Testis (tissue), 3 donors: Measurements from ENCODE around the gene NAPB. TPM values are rescaled to one million over a fixed set of nuclear protein-coding genes. Genes with fewer than 3 reads are reported as not detected.
A peak's percentile ranks its signal among the peaks of the same experiment; 100 is the strongest.

Source experiments
- DNase-seq: peaks from one replicate; pipeline ENCODE4 v3.0.0-alpha.2; 2019
- H3K27ac ChIP-seq, 2 donors: fragments of 200-600 bp; sonication (generic); one replicate each; pipeline ENCODE4 v1.5.1; 2019
- H3K27me3 ChIP-seq: fragments of 200-600 bp; sonication (generic); one replicate; pipeline ENCODE4 v1.5.1; 2019
- H3K36me3 ChIP-seq: fragments of 200-600 bp; sonication (generic); one replicate; pipeline ENCODE4 v1.5.1; 2017; ENCODE audit warnings: low read depth; ENCODE audit errors: missing control alignments
- H3K4me1 ChIP-seq: fragments of 200-600 bp; sonication (generic); one replicate; pipeline ENCODE4 v1.5.1; 2019
- H3K4me3 ChIP-seq, 2 donors: fragments of 200-600 bp; sonication (generic); one replicate each; pipeline ENCODE4 v1.5.1; 2017 to 2019
- H3K9me3 ChIP-seq: fragments of 200-600 bp; sonication (generic); one replicate; pipeline ENCODE4 v1.5.1; 2017
- POLR2A ChIP-seq: fragments of 450-650 bp; IDR thresholded peaks from one replicate; pipeline ENCODE4 v1.6.1; 2017; ENCODE audit warnings: antibody characterized with exemption, mild to moderate bottlenecking, moderate library complexity
- whole genome bisulfite sequencing, 2 donors: methylation state at CpG; one replicate each; pipeline ENCODE4 v1.1.5; 2018; 5-methylcytosine and 5-hydroxymethylcytosine counted together
- intact Hi-C: fragments of 100-400 bp; cut with DNase I; formaldehyde crosslinking; loops from one replicate; pipeline ENCODE4 v1.15.1; 2023; ENCODE audit warnings: low total_unique reads
- polyA plus RNA-seq: library from polyadenylated mRNA; stranded (reverse); fragments of 350-450 nt; fragmentation: Illumina TruSeq; extraction: RNeasy Lipid Tissue Mini Kit (QIAGEN cat#74804); gene quantifications from one replicate; pipeline ENCODE4 v1.2.3, GENCODE V29; 2014; ENCODE audit warnings: low read depth, low replicate concordance; ENCODE audit not compliant: insufficient read depth
- total RNA-seq, 2 donors: library from RNA; depleted of rRNA; stranded (reverse); fragments of >200 nt; gene quantifications; one replicate each; pipeline ENCODE4 v1.2.3, GENCODE V29; 2016
- TF ChIP-seq, protein P1 (sequence below), 3 experiments: fragments of 450-650 bp in 2 of 3; fragments of 200-600 bp in 1 of 3; sonication (generic) in 1 of 3; IDR thresholded peaks; one replicate each; pipeline ENCODE4 v1.5.1; 2016 to 2019; ENCODE audit warnings: antibody characterized with exemption in 3 of 3, mild to moderate bottlenecking in 2 of 3, moderate library complexity in 1 of 3

The NAPB gene
- total and polyA plus RNA-seq, 3 donors from 2014 or later: 14.7 to 40.4 (median 37.8) TPM

DNA sequence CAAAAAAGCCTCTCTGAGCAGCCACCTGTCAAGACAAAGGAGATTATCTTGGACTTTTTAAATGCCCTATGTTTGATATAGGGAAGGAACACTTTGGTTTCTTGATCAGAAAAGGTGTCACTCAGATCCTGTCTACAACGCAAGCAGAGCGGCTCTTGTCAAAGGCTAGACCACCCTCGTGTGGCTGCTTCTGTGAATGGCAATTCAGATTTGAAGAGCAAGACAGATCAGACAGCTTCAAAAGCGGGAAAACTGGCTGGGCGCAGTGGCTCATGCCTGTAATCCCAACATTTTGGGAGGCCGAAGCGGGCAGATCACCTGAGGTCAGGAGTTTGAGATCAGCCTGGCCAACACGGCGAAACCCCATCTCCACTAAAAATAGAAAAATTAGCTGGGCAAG is 80.8 kb downstream of the NAPB start:
- 46 to 64% methylated on average over 9 of the region's 9 CpGs for WGBS, 2 donors
- Histone ChIP-seq H3K27ac (peak overlapping the region; percentile 44 to 65), H3K27me3 (no peaks in the 10 kb centered on the region), H3K36me3 (no peaks in the 10 kb centered on the region), H3K4me1 (peaks cover 7% of the 10 kb centered on the region), H3K4me3 (no peak overlapping the region), H3K9me3 (no peaks in the 10 kb centered on the region)
- peak; percentile 88 for DNase-seq
- TF ChIP-seq, protein P1, sequence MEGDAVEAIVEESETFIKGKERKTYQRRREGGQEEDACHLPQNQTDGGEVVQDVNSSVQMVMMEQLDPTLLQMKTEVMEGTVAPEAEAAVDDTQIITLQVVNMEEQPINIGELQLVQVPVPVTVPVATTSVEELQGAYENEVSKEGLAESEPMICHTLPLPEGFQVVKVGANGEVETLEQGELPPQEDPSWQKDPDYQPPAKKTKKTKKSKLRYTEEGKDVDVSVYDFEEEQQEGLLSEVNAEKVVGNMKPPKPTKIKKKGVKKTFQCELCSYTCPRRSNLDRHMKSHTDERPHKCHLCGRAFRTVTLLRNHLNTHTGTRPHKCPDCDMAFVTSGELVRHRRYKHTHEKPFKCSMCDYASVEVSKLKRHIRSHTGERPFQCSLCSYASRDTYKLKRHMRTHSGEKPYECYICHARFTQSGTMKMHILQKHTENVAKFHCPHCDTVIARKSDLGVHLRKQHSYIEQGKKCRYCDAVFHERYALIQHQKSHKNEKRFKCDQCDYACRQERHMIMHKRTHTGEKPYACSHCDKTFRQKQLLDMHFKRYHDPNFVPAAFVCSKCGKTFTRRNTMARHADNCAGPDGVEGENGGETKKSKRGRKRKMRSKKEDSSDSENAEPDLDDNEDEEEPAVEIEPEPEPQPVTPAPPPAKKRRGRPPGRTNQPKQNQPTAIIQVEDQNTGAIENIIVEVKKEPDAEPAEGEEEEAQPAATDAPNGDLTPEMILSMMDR (IDR thresholded peaks at IDR 0.05): peak; percentile 43 to 72 (median 65)
- no peak for TF ChIP-seq POLR2A
- intact Hi-C loops: no loop called here

DNA sequence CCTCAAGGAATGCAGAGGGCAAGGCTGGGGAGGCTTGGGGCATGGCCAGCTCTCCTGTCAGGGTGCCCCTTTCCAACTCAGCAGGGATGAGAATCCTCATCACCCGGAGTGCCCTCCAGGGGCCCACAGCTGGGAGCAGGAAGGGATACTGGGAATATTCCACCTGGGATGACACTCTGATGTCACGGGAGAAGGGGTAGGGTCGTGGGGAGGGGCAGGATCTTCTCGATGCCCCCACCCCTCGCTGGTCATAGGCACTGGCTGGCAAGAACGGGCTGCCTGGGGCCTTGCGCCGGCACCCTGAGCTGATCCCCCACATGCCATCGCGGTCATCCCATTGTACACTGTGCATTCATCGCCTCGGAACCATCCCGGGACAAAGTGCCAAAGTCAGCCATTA is 81.3 kb downstream of the NAPB start:
- DNase-seq: no peak
- intact Hi-C loops: loop anchor here (10.0 kb wide), 2 partner anchors 295 to 645 kb away; partner anchors contain the start of gene THBD
- no peaks in the 10 kb centered on the region for H3K27me3 ChIP-seq
- H3K9me3 ChIP-seq: no peaks in the 10 kb centered on the region
- H3K4me1 ChIP-seq: peaks cover 7% of the 10 kb centered on the region
- TF ChIP-seq, protein P1 (IDR thresholded peaks at IDR 0.05): no peak
- no peak for TF ChIP-seq POLR2A
- peak overlapping the region; percentile 44 to 65 for H3K27ac ChIP-seq
- 84 to 87% methylated on average over 4 to 13 of the region's 13 CpGs for WGBS, 2 donors
- H3K36me3 ChIP-seq: no peaks in the 10 kb centered on the region
- H3K4me3 ChIP-seq: no peak overlapping the region

DNA sequence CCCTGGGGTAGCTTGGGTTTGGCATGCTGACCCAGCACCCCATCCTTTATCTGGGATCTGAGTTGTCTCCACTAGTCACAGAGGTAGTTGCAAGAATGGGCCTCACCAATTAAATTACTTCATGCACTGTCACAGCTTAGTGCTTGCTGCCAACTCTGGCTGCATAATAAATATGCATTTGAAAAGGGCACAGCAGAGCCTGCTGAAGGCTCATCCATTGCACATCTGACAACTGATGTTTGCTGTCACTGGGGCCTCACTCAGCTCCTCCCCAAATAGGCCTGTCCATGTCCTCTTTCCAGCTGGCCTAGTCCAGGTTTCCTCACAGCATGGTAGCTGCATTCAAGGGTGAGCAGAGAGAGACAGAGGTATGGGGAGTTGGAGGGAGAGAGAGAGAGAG is 84.0 kb downstream of the NAPB start:
- Histone ChIP-seq H3K27me3 (no peaks in the 10 kb centered on the region), H3K36me3 (no peaks in the 10 kb centered on the region), H3K4me3 (no peak overlapping the region), H3K9me3 (no peaks in the 10 kb centered on the region), H3K27ac (peak overlapping the region; percentile 28 to 39), H3K4me1 (peaks cover 7% of the 10 kb centered on the region)
- no peak for TF ChIP-seq POLR2A
- TF ChIP-seq, protein P1 (IDR thresholded peaks at IDR 0.05): no peak
- intact Hi-C loops: loop anchor here (10.0 kb wide), 2 partner anchors 293 to 643 kb away; partner anchors contain the start of gene THBD
- DNase-seq: no peak

DNA sequence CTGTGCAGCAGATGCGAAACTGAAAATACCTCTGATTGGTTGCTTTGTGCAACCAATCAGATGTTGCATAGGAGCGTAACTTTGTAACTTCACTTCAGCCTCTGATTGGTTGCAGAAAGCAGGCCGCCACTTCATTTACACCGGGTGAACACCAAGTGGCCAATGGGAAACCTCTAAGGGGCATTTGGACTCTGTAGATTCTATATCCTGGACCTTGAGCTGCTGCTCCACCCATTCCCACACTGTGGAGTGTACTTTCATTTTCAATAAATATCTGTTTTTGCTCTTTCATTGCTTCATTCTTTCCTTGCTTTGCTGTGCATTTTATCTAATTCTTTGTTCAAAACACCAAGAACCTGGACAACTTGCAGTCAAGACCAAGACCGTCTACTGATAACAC is 84.8 kb downstream of the NAPB start:
- Histone ChIP-seq H3K27ac (peak overlapping the region in 1 of 2 donors; percentile 28), H3K4me1 (peaks cover 7% of the 10 kb centered on the region), H3K4me3 (no peak overlapping the region), H3K27me3 (no peaks in the 10 kb centered on the region), H3K9me3 (no peaks in the 10 kb centered on the region), H3K36me3 (no peaks in the 10 kb centered on the region)
- no peak for DNase-seq
- intact Hi-C loops: loop anchor here (10.0 kb wide), 2 partner anchors 292 to 642 kb away; partner anchors contain the start of gene THBD
- WGBS, 2 donors: 84 to 90% methylated on average over 5 of the region's 5 CpGs
- TF ChIP-seq, protein P1 (IDR thresholded peaks at IDR 0.05): no peak
- TF ChIP-seq POLR2A: no peak

DNA sequence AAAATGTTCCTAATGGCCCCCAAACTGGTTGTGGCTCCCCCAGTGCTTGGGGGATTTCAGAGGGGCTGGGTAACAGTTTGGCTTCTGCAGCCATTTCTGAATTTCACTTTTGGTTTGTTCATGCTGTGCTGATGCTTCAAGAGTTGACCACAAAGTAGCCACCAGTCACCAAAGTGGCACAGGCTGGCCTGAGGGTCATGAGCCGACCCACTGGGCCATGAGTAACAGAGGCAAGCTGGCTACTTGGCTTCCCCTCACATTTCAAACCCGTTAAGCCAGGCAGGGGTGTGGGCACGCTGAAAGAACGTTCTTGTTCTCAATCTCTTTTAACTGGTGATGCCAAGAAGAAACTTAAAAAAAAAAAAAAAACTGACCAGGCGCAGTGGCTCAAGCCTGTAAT is 85.8 kb downstream of the NAPB start:
- WGBS, 2 donors: 89 to 97% methylated on average over 5 of the region's 5 CpGs
- H3K9me3 ChIP-seq: no peaks in the 10 kb centered on the region
- H3K27me3 ChIP-seq: no peaks in the 10 kb centered on the region
- intact Hi-C loops: loop anchor here (10.0 kb wide), 2 partner anchors 291 to 641 kb away; partner anchors contain the start of gene THBD
- no peak overlapping the region for H3K4me3 ChIP-seq
- H3K27ac ChIP-seq: no peak overlapping the region
- no peaks in the 10 kb centered on the region for H3K36me3 ChIP-seq
- TF ChIP-seq, protein P1 (IDR thresholded peaks at IDR 0.05): no peak
- TF ChIP-seq POLR2A: no peak
- no peak for DNase-seq
- peaks cover 7% of the 10 kb centered on the region for H3K4me1 ChIP-seq
